HG02759 (cell line): Measurements from ENCODE around the gene PPTC7.
"Not testable (repeated sequence)": the region's sequence is repeated elsewhere in the genome, so short reads cannot be mapped to it uniquely, and the experiment has no call there.

Experiments used
- ATAC-seq: cut with Tn5 transposase; IDR thresholded peaks from one replicate; pipeline ENCODE4 v1.9.1; 2021; ENCODE audit warnings: mild to moderate bottlenecking, moderate library complexity; ENCODE audit not compliant: unreplicated experiment

Gene PPTC7, protein sequence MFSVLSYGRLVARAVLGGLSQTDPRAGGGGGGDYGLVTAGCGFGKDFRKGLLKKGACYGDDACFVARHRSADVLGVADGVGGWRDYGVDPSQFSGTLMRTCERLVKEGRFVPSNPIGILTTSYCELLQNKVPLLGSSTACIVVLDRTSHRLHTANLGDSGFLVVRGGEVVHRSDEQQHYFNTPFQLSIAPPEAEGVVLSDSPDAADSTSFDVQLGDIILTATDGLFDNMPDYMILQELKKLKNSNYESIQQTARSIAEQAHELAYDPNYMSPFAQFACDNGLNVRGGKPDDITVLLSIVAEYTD

DNA sequence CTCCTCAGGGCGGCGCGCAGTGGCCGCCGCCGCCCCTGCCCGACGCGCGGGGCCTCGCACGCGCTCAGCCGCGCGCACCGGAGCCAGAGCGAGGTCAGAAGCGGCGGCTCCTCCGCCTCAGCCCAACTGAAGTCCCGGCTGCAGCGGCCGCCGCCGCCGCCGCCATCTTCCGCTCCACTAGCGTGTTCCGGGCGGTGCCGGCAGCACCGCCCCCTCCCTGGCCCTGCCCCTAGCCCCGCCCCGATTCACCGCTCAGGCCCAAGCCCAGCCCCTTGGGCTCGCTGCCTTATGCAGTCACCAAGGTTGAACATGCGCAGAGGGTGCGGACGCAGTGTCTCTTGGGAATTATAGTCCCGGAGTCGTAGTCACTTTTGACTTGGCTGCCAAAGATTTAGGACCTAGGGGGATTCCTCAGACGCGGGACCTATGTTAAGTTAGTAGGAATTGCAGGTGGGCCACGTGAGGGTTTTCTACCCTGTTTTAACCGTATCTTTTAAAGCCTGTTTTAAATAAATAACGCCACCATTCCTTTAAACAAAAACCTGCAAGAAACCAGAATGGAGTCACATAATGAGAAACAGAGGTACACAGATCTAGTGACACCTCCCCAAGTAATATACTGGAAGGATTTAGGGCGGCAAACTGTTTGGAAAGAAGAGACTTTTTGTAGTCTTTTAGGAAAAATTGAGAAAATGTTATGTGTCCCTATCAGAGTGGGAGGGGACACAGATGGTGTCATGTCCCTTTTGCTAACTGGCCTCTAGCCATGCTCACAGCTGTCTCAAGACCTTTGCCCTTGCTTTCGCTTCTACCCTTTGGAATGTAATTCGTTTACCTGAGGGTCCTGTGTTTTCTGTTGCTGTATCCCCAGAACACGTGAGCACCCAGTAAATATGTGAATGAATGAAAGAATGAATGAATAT is at the start of gene PPTC7:
Gene PPTC7, minus strand, starts transcription at position 182 of the 923 bp plus-strand sequence. CDS start 287 bp downstream, outside the sequence.
- ATAC-seq = peak; percentile 87

DNA sequence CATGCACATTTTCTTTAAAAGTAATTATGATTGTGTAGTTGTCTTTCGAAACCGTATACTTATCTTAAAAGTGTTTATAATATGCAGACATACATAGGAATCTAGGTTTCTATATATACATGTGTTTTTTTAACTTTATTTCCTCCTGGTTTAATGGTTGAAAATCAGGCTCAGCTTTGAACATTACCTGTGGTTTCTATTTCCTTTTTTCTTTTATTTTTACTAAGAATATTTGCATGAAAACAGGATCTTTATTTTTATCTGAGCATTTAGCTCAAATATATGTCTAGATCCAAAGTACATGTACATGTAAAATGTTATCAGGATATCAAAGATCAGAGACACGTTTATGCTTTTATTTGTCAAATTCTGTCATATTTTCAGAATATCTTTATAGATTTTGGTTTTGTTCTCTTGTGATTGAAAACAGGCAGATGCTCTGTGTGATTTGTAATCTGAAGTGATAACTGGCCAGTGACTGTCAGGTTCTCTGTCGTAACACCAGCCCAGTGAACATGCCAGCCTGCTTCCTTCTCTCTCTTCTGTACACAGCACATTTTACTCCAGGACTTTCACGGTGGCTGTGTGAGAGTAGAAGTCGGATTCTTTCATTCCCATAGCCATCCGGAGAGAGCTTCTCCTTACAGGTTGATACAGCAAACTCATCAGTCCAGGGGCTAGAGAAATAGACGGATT is 44.5 kb upstream of the PPTC7 start:
- ATAC-seq = no peak

- no peak for ATAC-seq
These were observed 39.5 kb upstream of the PPTC7 start for GRCh38 chr12:110622582-110622981.

- peak; percentile 55 for ATAC-seq
These were observed 36.4 kb upstream of the PPTC7 start for GRCh38 chr12:110619534-110619953.

DNA sequence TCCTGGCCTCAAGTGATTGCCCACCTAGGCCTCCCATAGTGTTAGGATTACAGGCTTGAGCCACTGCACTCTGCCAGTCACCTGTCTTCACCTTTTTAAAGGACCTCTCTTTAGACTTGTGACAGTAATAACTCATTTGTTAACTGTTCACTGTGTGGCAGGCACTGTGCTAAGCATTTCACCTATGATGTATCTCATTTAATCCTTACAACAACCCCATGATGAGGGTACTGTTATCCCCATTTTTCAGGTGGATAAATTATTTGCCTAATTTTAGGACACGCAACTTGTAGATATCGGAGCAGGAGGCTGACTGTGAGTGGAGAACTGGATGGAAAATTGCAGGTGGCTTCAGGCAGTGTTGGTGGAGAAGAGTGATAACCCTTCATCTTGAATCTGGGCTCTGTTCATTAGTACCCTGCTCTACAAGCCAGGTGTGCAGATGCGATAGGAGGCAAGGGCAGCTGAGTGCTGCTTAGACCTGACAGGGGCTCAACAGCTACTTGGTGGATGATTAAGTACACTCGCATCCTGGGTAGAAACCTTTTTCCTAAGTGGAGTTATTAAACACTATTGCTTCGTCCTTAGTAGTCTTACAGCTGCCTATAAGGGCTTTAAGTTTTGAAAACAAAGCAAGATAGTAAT is 33.5 kb upstream of the PPTC7 start:
- ATAC-seq = no peak

DNA sequence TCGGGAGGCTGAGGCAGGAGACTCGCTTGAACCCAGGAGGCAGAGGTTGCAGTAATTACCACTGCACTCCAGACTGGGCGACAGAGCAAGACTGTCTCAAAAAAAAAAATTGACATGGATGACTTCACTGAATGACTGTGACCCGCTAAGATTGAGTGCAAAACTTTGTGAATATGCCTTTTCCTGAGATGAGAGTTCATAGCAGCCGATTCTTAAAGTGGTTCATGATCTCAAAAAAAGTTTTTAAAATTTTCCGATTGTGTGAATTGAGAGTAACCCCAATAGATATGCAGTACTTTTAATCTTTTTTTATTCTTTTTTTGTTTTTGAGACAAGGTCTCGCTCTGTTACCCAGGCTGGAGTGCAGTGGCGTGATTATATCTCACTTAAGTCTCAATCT is 32.1 kb upstream of the PPTC7 start:
- no peak for ATAC-seq

- ATAC-seq = peak; percentile 96
These were observed 30.9 kb upstream of the PPTC7 start, which contains the start of gene TCTN1 for GRCh38 chr12:110613771-110614684. Gene TCTN1, plus strand, starts transcription at chr12:110614129. Its CDS starts 54 bp downstream, at chr12:110614183.

DNA sequence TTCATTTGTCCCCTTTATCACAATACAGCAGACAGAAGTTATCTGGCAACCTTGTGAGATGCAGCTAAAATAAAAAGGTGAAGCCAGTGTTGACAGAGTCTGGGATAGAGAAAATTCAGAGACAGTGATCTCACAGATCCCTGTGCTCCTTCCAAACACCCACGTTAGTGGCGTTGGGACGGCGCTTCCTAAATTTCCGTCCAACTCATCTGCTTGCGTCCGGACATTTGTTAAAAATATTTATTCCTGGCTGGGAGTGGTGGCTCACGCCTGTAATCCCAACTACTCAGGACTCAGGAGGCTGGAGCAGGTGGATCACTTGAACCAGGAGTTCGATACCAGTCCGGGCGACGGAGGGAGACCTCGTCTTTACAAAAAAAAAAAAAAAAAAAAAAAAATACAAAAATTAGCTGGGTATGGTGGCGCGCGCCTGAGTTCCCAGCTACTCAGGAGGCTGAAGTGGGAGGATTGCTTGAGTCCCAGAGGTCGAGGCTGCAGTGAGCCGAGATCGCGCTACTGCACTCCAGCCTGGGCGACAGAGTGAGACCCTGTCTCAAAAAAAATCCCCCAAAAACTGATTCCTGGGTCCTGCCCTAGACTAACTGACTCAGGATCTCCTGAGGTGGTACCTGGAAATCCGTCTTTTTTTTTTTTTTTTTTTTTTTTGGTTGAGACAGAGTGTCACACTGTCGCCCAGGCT is 30.1 kb upstream of the PPTC7 start:
- ATAC-seq = no peak

GRCh38 chr12:110606253-110606611 is 23.1 kb upstream of the PPTC7 start:
- no peak for ATAC-seq

DNA sequence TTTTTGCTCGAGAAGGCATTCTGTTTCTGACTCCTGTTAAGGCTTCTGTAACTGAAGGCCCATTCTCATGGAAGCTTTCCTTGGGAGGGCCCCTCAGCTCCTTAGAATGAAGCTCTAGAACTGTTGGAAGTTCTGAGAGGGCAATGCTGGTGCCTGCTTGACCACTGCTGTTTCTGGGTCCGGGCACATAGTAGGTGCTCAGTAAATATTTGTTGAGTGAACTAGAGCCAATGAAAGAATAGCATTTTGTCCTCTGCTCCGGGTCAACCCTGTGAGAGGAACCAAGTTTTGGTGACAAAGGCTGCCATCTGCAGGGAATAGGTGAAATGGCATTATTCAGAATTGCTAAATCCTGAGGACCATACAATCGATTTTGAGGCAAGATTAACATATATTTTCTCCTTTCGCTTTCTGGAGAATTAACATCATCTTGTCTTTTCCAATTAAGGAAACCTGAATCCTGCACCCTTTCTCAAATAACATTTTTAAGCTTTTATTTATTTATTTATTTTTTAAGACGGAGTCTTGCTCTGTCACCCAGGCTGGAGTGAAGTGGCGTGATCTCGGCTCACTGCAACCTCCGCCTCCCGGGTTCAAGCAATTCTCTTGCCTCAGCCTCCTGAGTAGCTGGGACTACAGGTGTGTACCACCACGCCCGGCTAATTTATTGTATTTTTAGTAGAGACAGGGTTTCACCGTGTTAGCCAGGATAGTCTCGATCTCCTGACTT is 19.1 kb upstream of the PPTC7 start:
- ATAC-seq = not testable (repeated sequence)

DNA sequence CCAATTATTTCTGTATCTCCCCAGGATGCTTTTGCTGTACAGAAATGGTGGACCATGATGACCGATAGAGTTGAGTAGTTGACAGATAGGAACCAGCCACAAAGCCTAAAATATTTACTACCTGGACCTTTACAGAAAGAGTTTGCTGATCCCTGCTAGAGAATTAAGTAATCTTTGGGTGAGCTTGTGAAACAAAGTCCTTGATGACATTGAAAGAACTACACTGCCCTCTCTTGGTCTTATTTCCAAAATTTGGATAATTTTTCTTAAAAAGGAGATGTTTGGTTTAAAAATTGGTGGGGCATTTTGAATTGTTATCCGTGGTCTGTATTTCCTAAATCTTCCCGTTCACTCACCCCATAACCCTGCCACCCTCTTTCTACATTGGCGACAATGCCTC is 17.1 kb upstream of the PPTC7 start:
- ATAC-seq = no peak

DNA sequence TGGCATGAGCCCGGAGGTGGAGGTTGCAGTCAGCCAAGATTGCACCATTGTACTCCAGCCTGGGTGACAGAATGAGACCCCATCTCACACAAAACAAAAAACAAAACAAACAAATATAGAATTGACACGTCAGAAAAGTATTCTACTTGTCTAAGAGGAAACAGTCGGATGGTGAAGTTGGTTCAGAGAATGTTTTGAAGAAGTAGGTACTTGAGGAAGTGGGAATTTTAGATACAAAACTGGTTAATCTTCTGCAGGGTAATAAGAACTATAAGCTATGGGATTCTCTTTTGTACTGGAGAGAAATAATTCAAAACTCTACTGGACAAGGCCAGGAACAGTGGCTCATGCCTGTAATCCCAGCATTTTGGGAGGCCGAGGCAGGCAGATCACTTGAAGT is 16.2 kb upstream of the PPTC7 start:
- ATAC-seq = no peak

GRCh38 chr12:110597885-110598284 is 14.8 kb upstream of the PPTC7 start:
- ATAC-seq = no peak

DNA sequence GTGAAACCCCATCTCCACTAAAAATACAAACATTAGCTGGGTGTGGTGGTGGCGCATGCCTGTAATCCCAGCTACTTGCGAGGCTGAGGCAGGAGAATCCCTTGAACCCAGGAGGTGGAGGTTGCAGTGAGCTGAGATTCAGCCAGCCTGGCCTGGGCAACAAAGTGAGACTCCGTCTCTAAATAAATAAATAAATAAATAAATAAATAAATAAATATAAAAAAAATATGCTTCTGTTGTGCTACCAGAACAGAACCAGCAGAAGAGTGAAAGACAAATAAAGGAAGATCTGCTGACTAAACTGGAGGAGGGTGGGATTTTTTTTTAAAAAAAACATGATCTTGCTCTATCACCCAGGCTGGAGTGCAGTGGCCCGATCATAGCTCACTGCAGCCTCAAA is 9.8 kb upstream of the PPTC7 start:
- ATAC-seq = not testable (repeated sequence)

- no peak for ATAC-seq
These were observed 9.0 kb upstream of the PPTC7 start for GRCh38 chr12:110592078-110592477.

DNA sequence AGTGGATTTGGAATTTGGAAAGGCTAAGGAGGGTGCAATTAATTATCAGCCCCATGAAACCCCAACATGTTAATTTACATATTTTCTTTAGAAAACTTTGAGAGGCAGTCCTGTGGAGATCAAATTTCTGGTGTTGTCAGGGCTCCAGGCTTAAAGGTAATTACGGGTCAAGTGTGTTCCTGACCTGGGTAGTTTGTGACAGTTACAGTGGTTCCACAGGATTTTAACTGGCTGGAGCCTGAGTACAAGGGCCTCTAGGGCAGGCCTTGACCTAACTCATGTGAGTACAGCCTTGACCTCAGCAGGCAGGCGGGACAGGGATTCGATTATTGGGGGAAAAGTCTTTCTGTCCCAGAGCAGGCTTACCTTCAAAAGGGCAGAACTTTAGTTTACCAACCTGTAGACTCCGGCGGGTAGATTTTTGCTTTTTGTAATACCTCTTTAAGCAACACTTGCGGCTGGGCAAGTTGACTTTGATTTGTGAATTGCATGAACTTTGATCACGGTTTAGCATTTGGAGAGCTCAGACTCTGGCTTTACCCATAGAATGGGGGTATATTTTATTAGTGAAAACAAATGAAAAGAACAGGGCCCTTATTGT is 8.4 kb upstream of the PPTC7 start:
- no peak for ATAC-seq

- ATAC-seq = peak; percentile 79
These were observed 7.7 kb upstream of the PPTC7 start for GRCh38 chr12:110590806-110591326.

- ATAC-seq = no peak
These were observed 6.9 kb upstream of the PPTC7 start for GRCh38 chr12:110590059-110590458.
